Endothelial cell of umbilical vein (primary cell): ENCODE measurements around the gene SPATA18. TPM values are rescaled to one million over a fixed set of nuclear protein-coding genes. Genes with fewer than 3 reads are reported as not detected.

Experiments used
- BruUV-seq: library from RNA; stranded (reverse); fragments of 400-500 nt; replicated peaks from 2 replicates; lab custom pipeline; 2021; lab: Mats Ljungman, UMichigan
- CTCF ChIA-PET: fragments of 300-600, 350-600 bp; sonication (Branson Sonifier 250); formaldehyde crosslinking; loops from one replicate; lab custom pipeline; 2021; ENCODE audit warnings: antibody characterized with exemption, inconsistent platforms; lab: Charles Lee
- POLR2A ChIA-PET: fragments of 300-600, 350-600 bp; sonication (Branson Sonifier 250); formaldehyde crosslinking; loops from one replicate; lab custom pipeline; 2021; ENCODE audit warnings: antibody characterized with exemption, inconsistent platforms; lab: Charles Lee
- DNase-seq: peaks from one replicate; pipeline ENCODE4 v3.0.0-alpha.2; 2011; ENCODE audit warnings: low read depth, low spot score
- FAIRE-seq: peaks from 2 replicates; lab custom pipeline; 2011; peaks lifted over from hg19 to GRCh38; lab: Jason Lieb, UNC
- H2AFZ ChIP-seq: 2 replicates; pipeline ENCODE4 v1.6.0; 2012; ENCODE audit warnings: low read depth, low read length, control low read depth, inconsistent platforms
- H3K27ac ChIP-seq: 2 replicates; pipeline ENCODE4 v1.5.1; 2011; ENCODE audit warnings: low read depth, mild to moderate bottlenecking, control low read depth, low read length, moderate library complexity; ENCODE audit not compliant: insufficient read depth
- H3K27me3 ChIP-seq, 2 experiments: 2 replicates each; pipeline versions ENCODE4 v1.6.0 to v1.6.1; 2011; ENCODE audit warnings: low read length in 2 of 2, mixed read lengths in 1 of 2; ENCODE audit not compliant: control insufficient read depth in 2 of 2, insufficient read depth in 2 of 2
- H3K36me3 ChIP-seq, 2 experiments: 2 replicates in 1 of 2; 3 replicates in 1 of 2; pipeline ENCODE4 v1.5.1; 2011; ENCODE audit warnings: low read length in 2 of 2, mild to moderate bottlenecking in 1 of 2, moderate library complexity in 1 of 2; ENCODE audit not compliant: control insufficient read depth in 2 of 2, insufficient read depth in 2 of 2; ENCODE audit errors: extremely low read depth in 1 of 2
- H3K4me1 ChIP-seq: 3 replicates; pipeline ENCODE4 v1.5.1; 2011; ENCODE audit warnings: mild to moderate bottlenecking, low read length; ENCODE audit not compliant: control insufficient read depth, insufficient read depth; ENCODE audit errors: extremely low read depth
- H3K4me2 ChIP-seq: 2 replicates; pipeline ENCODE4 v1.6.1; 2011; ENCODE audit warnings: low read length, control low read depth, mixed read lengths; ENCODE audit not compliant: insufficient read depth
- H3K4me3 ChIP-seq, 3 experiments: fragments of 200-600 bp in 1 of 3; sonication (generic), shearing (Covaris generic) in 1 of 3; replicated peaks in 1 of 3; 2 replicates each; pipeline ENCODE4 v1.5.1; 2011 to 2016; ENCODE audit warnings: control low read depth in 3 of 3, low read length in 3 of 3, mild to moderate bottlenecking in 2 of 3, inconsistent platforms in 1 of 3, low read depth in 1 of 3, moderate library complexity in 1 of 3; ENCODE audit not compliant: insufficient read depth in 1 of 3
- H3K79me2 ChIP-seq: 2 replicates; pipeline ENCODE4 v1.6.0; 2012; ENCODE audit warnings: low read length, inconsistent platforms; ENCODE audit not compliant: control insufficient read depth, insufficient read depth
- H3K9ac ChIP-seq: replicated peaks from 2 replicates; pipeline ENCODE3; 2011; ENCODE audit warnings: low read length, control low read depth; ENCODE audit not compliant: insufficient read depth; ENCODE audit errors: extremely low read depth
- H3K9me1 ChIP-seq: replicated peaks from 3 replicates; pipeline ENCODE4 v1.6.0; 2011; ENCODE audit warnings: mild to moderate bottlenecking, low read length; ENCODE audit not compliant: control insufficient read depth, insufficient read depth; ENCODE audit errors: extremely low read depth
- H3K9me3 ChIP-seq: replicated peaks from 2 replicates; pipeline ENCODE4 v1.5.1; 2012; ENCODE audit warnings: low read length, inconsistent platforms; ENCODE audit not compliant: control insufficient read depth, insufficient read depth
- H4K20me1 ChIP-seq: replicated peaks from 2 replicates; pipeline ENCODE3; 2011; ENCODE audit warnings: mild to moderate bottlenecking, low read length; ENCODE audit not compliant: control insufficient read depth, insufficient read depth; ENCODE audit errors: extremely low read depth
- CTCF ChIP-seq, 2 donors: IDR thresholded peaks; 1 replicate in 1 of 2; 2 replicates in 1 of 2; pipeline ENCODE4 v1.5.1; 2011; ENCODE audit warnings: low read length in 2 of 2, mild to moderate bottlenecking in 2 of 2, moderate library complexity in 2 of 2, control low read depth in 1 of 2, inconsistent platforms in 1 of 2, low read depth in 1 of 2; ENCODE audit not compliant: insufficient read depth in 1 of 2; ENCODE audit errors: extremely low read depth in 1 of 2
- EZH2 ChIP-seq: IDR thresholded peaks from 2 replicates; pipeline ENCODE4 v1.6.1; 2012; ENCODE audit warnings: borderline replicate concordance, low read depth, mild to moderate bottlenecking, moderate library complexity, low read length, inconsistent platforms; ENCODE audit not compliant: severe bottlenecking
- FOS ChIP-seq: IDR thresholded peaks from 2 replicates; pipeline ENCODE4 v1.6.1; 2011; ENCODE audit warnings: mild to moderate bottlenecking, low read length, moderate library complexity, borderline replicate concordance; ENCODE audit not compliant: insufficient read depth
- GATA2 ChIP-seq: IDR thresholded peaks from 2 replicates; pipeline ENCODE4 v1.7.0; 2011; ENCODE audit warnings: low read depth, mild to moderate bottlenecking, moderate library complexity, mixed read lengths, low read length; ENCODE audit not compliant: insufficient read length, insufficient read depth
- JUN ChIP-seq: IDR thresholded peaks from 2 replicates; pipeline ENCODE4 v1.6.1; 2011; ENCODE audit warnings: borderline replicate concordance, low read depth; ENCODE audit not compliant: insufficient read length, insufficient read depth
- MYC ChIP-seq: IDR thresholded peaks from one replicate; pipeline ENCODE4 v1.6.1; 2011; ENCODE audit warnings: mild to moderate bottlenecking, low read depth, low read length
- POLR2A ChIP-seq: IDR thresholded peaks from 2 replicates; pipeline ENCODE4 v1.6.1; 2012; ENCODE audit warnings: low read depth, mild to moderate bottlenecking, control low read depth, low read length
- POLR2AphosphoS5 ChIP-seq: IDR thresholded peaks from 2 replicates; pipeline ENCODE4 v1.6.1; 2012; ENCODE audit warnings: low read depth, mild to moderate bottlenecking, control low read depth, low read length, moderate library complexity; ENCODE audit not compliant: insufficient read depth
- dilution Hi-C: fragments of 300-500 bp; cut with MboI; formaldehyde crosslinking; loops from one replicate; pipeline ENCODE4 v1.15.0; 2019; ENCODE audit warnings: low sequenced_read_pairs; ENCODE audit not compliant: extremely low pct_ligation_motif_present
- intact Hi-C: fragments of 100-400 bp; cut with micrococcal nuclease; formaldehyde crosslinking; loops from one replicate; pipeline ENCODE4 v1.10.0; 2022
- polyA plus RNA-seq, 4 experiments: library from polyadenylated mRNA; depleted of rRNA in 3 of 4; stranded (reverse) in 3 of 4; unstranded in 1 of 4; fragments of >200 nt; gene quantifications; 2 replicates each; pipeline versions ENCODE4 v1.2.1 to v1.2.3, GENCODE V29; 2011 to 2012; ENCODE audit warnings: missing spikeins in 1 of 4
- total RNA-seq: library from RNA; stranded (reverse); gene quantifications from 2 replicates; pipeline ENCODE4 v1.2.3, GENCODE V29; 2021
- TF ChIP-seq, protein P1 (sequence below): IDR thresholded peaks from 2 replicates; pipeline ENCODE4 v1.6.1; 2011; ENCODE audit not compliant: insufficient read depth, insufficient read length

The SPATA18 gene
- total and polyA plus RNA-seq, 2 donors (not counting 3 experiments of a cell fraction or from before 2014, with no cell fraction given): 2.7 to 4.6 TPM

GRCh38 chr4:52091801-52092200 is 40.7 kb downstream of the SPATA18 start:
- H3K4me2 ChIP-seq: no peak overlapping the region
- dilution Hi-C loops (no loop called here), intact Hi-C loops (no loop called here)
- no peaks in the 10 kb centered on the region for H3K9me3 ChIP-seq
- CTCF ChIA-PET: no interaction called here
- no peaks in the 10 kb centered on the region for H4K20me1 ChIP-seq
- no peaks in the 10 kb centered on the region for H3K9me1 ChIP-seq
- H3K27me3 ChIP-seq: no peaks in the 10 kb centered on the region
- TF ChIP-seq FOS: no peak
- no peak for TF ChIP-seq POLR2A
- no peak for TF ChIP-seq GATA2
- no peak for TF ChIP-seq POLR2AphosphoS5
- no peak for TF ChIP-seq JUN
- TF ChIP-seq CTCF (IDR thresholded peaks at IDR 0.05; ENCODE audit: extremely low read depth in 1 of 2, insufficient read depth in 1 of 2, low read depth in 1 of 2, low read length in 2 of 2): no peak
- TF ChIP-seq EZH2: no peak
- no peak for TF ChIP-seq MYC
- TF ChIP-seq, protein P1, sequence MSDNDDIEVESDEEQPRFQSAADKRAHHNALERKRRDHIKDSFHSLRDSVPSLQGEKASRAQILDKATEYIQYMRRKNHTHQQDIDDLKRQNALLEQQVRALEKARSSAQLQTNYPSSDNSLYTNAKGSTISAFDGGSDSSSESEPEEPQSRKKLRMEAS: no peak
- no peak overlapping the region for H3K4me3 ChIP-seq
- no peak for DNase-seq
- H3K9ac ChIP-seq: no peak overlapping the region
- H2AFZ ChIP-seq: no peak overlapping the region
- no peaks in the 10 kb centered on the region for H3K4me1 ChIP-seq
- POLR2A ChIA-PET: no interaction called here
- FAIRE-seq: no peak
- no TSS peak for BruUV-seq
- H3K27ac ChIP-seq: no peak overlapping the region
- no peaks in the 10 kb centered on the region for H3K36me3 ChIP-seq
- H3K79me2 ChIP-seq: no peaks in the 10 kb centered on the region
